ENCODE data around the gene NAV3.

NAV3 gene

DNA sequence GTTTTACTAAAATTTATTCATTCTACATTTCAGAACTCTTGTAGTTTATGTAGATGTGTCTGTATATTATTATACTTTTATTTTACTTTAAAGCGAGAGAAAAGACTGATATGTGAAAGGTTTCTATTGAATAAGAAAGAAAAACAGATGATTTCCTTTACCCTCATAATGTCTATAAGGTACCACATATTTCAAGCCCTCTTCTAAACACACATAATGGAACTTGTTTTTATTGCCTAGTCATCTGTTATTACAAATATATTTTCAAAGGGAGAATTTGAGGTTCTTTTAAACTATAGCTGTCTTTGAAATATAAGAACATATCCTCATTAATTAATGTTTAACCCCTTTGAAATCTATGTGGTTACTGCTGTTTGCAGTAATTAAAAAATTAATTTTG, 34.5 kb downstream of the NAV3 start:
- no peaks in the 10 kb centered on the region for H3K27me3 Mint-ChIP-seq (ENCODE audit: low read depth)
- no peaks in the 10 kb centered on the region for H3K4me1 Mint-ChIP-seq (ENCODE audit: low read depth)
- peaks cover 4% of the 10 kb centered on the region for H3K9me3 Mint-ChIP-seq
- no peak overlapping the region for H3K4me3 Mint-ChIP-seq
- no peak overlapping the region for H3K27ac Mint-ChIP-seq
- no peaks in the 10 kb centered on the region for H3K36me3 Mint-ChIP-seq (ENCODE audit: low read depth)
- DNase-seq (ENCODE audit: low spot score), result no peak

DNA sequence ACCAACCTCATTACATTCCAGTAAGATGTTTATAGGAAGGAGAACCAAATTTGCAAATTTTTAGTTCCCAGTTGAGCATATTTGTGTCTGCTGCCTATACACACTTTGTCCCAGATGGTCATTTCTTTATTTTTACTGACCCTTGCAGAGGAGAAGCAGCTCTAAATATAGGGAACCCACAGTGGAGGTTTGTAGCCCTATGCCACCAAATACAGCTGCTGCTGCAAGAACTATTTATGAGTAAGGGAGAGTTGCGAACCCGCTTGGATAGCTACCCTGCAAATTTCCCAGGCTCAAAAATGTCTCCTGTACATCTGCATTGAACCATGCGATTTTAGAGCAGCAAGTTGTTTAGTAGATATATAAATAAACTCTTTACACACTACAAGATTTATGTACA, 48.2 kb downstream of the NAV3 start:
- H3K27me3 Mint-ChIP-seq (ENCODE audit: low read depth), result no peaks in the 10 kb centered on the region
- no peak overlapping the region for H3K27ac Mint-ChIP-seq
- no peaks in the 10 kb centered on the region for H3K36me3 Mint-ChIP-seq (ENCODE audit: low read depth)
- no peak overlapping the region for H3K4me3 Mint-ChIP-seq
- no peaks in the 10 kb centered on the region for H3K4me1 Mint-ChIP-seq (ENCODE audit: low read depth)
- peaks cover 16% of the 10 kb centered on the region for H3K9me3 Mint-ChIP-seq
- no peak for DNase-seq (ENCODE audit: low spot score)

DNA sequence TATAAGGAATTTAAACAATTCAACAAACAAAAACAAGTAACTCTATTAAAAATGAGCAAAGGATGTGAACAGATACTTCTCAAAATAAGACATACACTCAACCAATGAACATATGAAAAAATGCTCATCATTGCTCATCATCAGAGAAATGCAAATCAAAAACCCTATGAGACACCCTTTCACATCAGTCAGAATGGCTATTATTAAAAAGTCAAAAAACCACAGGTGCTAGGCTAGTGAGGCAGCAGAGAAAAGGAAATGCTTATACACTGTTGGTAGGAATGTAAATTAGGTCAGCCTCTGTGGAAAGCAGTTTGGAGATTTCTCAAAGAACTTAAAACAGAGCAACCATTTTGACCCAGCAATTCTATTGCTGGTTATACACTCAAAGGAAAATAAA, 52.0 kb downstream of the NAV3 start:
- H3K4me3 Mint-ChIP-seq, result no peak overlapping the region
- H3K27ac Mint-ChIP-seq, result no peak overlapping the region
- no peaks in the 10 kb centered on the region for H3K4me1 Mint-ChIP-seq (ENCODE audit: low read depth)
- H3K9me3 Mint-ChIP-seq, result peaks cover 21% of the 10 kb centered on the region
- DNase-seq (ENCODE audit: low spot score), result no peak
- no peaks in the 10 kb centered on the region for H3K27me3 Mint-ChIP-seq (ENCODE audit: low read depth)
- H3K36me3 Mint-ChIP-seq (ENCODE audit: low read depth), result no peaks in the 10 kb centered on the region

DNA sequence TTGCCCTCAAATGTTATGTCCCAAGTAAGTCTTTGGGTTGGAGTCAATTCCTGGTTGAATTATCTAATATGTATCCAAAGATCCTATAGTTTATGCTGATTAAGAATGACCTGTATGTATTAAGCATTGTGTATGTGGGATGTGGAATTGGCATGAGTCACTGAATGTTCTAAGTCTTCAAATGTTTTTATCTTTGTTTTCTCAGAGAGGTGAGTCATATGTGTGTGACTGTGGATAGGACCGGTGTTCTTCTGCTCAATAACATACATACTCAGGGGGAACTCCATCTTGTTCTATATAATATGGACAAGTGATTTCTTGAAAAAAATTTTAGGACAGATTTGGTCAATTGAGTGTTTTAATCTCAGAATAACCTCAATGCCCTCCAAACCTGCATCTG, 57.9 kb downstream of the NAV3 start:
- no peak overlapping the region for H3K27ac Mint-ChIP-seq
- H3K4me3 Mint-ChIP-seq, result no peak overlapping the region
- H3K4me1 Mint-ChIP-seq (ENCODE audit: low read depth), result no peaks in the 10 kb centered on the region
- no peak for DNase-seq (ENCODE audit: low spot score)
- H3K9me3 Mint-ChIP-seq, result peaks cover 7% of the 10 kb centered on the region
- H3K27me3 Mint-ChIP-seq (ENCODE audit: low read depth), result no peaks in the 10 kb centered on the region
- no peaks in the 10 kb centered on the region for H3K36me3 Mint-ChIP-seq (ENCODE audit: low read depth)

DNA sequence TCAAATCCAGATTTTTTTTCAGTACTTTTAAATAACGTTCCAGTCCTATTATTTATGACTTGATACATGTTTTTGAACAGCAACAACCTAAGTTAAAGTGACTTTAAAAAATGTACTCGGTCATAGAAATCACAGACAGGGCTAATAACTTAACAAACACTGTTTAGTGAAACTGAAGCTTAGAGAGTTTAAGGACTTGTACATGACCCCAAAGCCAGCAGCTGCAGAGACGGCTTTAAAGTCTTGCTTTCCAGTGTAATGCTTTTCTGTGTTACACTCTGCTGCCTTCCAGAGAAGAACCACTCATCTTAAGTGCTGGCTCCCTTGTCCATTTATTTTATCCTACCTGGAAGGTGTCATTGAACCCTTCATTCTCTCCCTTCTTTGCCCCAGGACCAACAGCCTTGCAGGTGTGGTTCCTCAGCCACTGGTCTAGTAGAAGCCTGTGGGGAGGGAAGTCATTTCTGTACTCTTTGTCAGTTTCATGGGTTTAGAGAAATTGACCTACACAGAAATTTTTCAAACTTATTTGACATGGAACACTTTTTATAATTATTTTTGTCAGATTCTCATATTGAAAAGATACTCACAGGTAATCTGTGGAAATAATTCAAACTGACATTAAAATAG, 60.9 kb downstream of the NAV3 start:
- H3K4me3 Mint-ChIP-seq, result no peak overlapping the region
- peaks cover 4% of the 10 kb centered on the region for H3K9me3 Mint-ChIP-seq
- no peak for DNase-seq (ENCODE audit: low spot score)
- no peaks in the 10 kb centered on the region for H3K36me3 Mint-ChIP-seq (ENCODE audit: low read depth)
- H3K27me3 Mint-ChIP-seq (ENCODE audit: low read depth), result no peaks in the 10 kb centered on the region
- no peak overlapping the region for H3K27ac Mint-ChIP-seq
- H3K4me1 Mint-ChIP-seq (ENCODE audit: low read depth), result no peaks in the 10 kb centered on the region

DNA sequence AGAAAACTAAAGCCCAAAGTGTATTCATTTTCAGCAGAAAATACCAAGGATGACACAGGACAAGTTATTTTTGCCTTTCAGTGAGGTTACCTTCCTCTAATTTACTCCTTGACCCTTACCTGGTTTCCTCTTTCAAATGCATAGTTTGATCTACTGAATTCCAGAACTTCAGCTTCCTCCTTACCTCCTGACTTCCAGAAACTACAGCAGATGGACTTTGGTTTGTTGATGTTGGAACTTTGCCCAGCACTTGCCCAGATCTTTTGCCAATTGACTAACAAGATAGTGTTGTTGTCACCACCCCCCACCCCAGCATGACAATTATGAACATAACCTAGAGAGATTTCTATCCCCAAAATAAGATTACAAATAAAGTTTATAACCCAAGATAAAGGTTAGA, 63.2 kb downstream of the NAV3 start:
- no peaks in the 10 kb centered on the region for H3K4me1 Mint-ChIP-seq (ENCODE audit: low read depth)
- H3K9me3 Mint-ChIP-seq, result peaks cover 7% of the 10 kb centered on the region
- DNase-seq (ENCODE audit: low spot score), result no peak
- no peak overlapping the region for H3K27ac Mint-ChIP-seq
- H3K4me3 Mint-ChIP-seq, result no peak overlapping the region
- no peaks in the 10 kb centered on the region for H3K36me3 Mint-ChIP-seq (ENCODE audit: low read depth)
- H3K27me3 Mint-ChIP-seq (ENCODE audit: low read depth), result no peaks in the 10 kb centered on the region

DNA sequence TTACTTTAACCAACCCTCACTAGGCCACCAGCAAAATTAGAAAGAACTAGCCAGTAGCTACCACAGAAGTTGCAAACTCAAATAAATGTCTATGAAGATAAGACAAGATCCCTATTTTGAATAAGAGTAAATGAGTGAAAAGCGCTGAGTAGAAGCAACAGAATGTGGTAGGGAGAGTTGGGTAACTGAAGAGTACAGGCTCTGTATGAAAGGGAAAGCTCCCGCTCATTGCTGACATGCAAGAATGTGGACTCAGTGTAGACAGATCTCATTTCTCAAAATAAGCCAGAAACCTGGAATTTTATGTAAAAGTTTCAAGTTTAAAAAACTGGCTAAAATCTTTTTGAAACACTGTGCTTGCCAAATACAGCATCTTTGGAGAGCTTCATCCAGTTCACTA, 63.9 kb downstream of the NAV3 start:
- H3K27ac Mint-ChIP-seq, result no peak overlapping the region
- H3K27me3 Mint-ChIP-seq (ENCODE audit: low read depth), result no peaks in the 10 kb centered on the region
- H3K36me3 Mint-ChIP-seq (ENCODE audit: low read depth), result no peaks in the 10 kb centered on the region
- H3K4me1 Mint-ChIP-seq (ENCODE audit: low read depth), result no peaks in the 10 kb centered on the region
- H3K4me3 Mint-ChIP-seq, result no peak overlapping the region
- no peak for DNase-seq (ENCODE audit: low spot score)
- peaks cover 8% of the 10 kb centered on the region for H3K9me3 Mint-ChIP-seq

DNA sequence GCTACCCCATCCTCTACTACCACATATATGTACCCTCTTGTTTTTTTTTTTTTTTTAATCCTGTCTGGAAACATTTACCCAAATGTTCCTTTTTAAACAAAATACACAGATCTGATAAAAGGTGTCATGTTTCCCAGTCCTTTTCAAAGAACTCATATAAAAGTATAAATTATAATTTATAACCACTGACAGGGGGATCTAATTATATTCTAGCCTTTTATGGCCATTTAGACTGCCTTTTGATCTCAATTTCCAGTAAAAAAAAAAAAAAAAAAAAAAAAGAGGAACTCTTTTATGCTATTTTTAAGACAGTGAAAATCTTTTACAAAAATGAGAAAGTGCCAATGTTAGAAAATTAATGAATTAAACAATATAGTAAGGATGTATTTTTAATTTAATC, 65.0 kb downstream of the NAV3 start:
- no peak overlapping the region for H3K4me3 Mint-ChIP-seq
- H3K9me3 Mint-ChIP-seq, result peaks cover 13% of the 10 kb centered on the region
- H3K36me3 Mint-ChIP-seq (ENCODE audit: low read depth), result no peaks in the 10 kb centered on the region
- no peak for DNase-seq (ENCODE audit: low spot score)
- no peaks in the 10 kb centered on the region for H3K4me1 Mint-ChIP-seq (ENCODE audit: low read depth)
- H3K27ac Mint-ChIP-seq, result no peak overlapping the region
- H3K27me3 Mint-ChIP-seq (ENCODE audit: low read depth), result no peaks in the 10 kb centered on the region

DNA sequence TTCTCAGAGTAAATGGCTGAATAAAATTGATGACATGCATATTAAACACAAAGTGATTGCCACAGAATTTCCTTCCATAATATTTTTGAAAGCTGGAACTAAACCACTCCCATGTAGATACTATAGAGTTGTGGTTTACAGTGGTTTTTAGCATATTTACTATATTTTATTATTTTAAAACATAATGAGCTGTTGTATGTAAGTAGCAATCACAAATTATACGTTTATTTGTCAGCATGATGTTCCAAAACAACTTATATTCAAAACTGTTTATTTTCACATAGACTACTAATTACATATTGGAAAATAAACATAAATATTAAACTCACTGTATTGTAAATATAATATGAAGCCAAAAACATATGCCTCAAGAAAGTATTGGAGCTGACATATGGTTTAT, 77.2 kb downstream of the NAV3 start:
- no peaks in the 10 kb centered on the region for H3K36me3 Mint-ChIP-seq (ENCODE audit: low read depth)
- H3K4me3 Mint-ChIP-seq, result no peak overlapping the region
- H3K27me3 Mint-ChIP-seq (ENCODE audit: low read depth), result no peaks in the 10 kb centered on the region
- no peak overlapping the region for H3K27ac Mint-ChIP-seq
- no peak for DNase-seq (ENCODE audit: low spot score)
- no peaks in the 10 kb centered on the region for H3K4me1 Mint-ChIP-seq (ENCODE audit: low read depth)
- H3K9me3 Mint-ChIP-seq, result no peaks in the 10 kb centered on the region

DNA sequence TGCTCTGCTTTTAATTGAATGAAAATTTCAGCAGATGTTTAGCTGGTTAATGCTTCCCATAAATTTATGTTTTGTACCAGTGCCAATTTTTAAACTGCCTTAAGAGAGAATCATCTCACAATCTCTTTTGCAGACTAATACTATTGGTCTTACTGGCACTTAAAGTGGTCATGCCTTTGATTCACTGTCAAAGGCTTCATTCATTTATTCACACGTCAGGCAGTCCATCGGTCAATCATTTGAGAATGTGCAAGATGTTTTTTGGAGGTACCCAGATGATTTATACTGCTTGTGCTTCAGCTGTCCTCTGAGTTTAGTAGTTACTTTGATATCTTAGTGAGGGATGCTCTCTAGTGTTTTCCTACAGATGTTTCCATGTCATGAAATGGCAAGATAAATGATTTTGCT, 83.4 kb downstream of the NAV3 start:
- no peak overlapping the region for H3K4me3 Mint-ChIP-seq
- no peak for DNase-seq (ENCODE audit: low spot score)
- no peak overlapping the region for H3K27ac Mint-ChIP-seq
- H3K36me3 Mint-ChIP-seq (ENCODE audit: low read depth), result no peaks in the 10 kb centered on the region
- no peaks in the 10 kb centered on the region for H3K4me1 Mint-ChIP-seq (ENCODE audit: low read depth)
- H3K27me3 Mint-ChIP-seq (ENCODE audit: low read depth), result no peaks in the 10 kb centered on the region
- no peaks in the 10 kb centered on the region for H3K9me3 Mint-ChIP-seq

DNA sequence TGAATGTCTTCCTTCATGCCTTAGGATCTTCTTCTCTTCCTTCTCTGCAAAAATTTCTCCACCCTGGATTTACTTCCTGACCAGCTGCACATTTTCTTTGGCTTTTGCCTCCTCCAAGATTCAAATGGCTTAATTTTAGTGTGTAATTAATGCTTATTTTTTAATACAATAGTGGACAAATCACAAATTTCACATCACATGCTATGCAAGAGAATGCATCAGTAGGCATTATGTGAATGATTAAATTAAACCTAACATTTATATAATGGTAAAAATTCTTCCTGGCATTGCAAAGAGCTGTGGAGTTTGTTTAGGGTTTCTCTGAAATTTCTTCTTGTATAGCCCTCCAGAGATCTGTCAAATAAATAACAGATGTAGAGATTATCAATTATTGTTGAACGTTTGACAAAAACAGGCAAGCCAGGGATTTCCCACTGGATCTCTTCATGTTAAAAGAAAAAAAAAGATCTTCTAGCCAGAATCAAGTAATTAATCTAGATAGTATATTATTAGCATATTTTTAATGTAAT, 84.4 kb downstream of the NAV3 start:
- Mint-ChIP-seq H3K9me3 (no peaks in the 10 kb centered on the region), H3K27ac (no peak overlapping the region), H3K27me3 (ENCODE audit: low read depth) (no peaks in the 10 kb centered on the region), H3K4me1 (ENCODE audit: low read depth) (no peaks in the 10 kb centered on the region), H3K36me3 (ENCODE audit: low read depth) (no peaks in the 10 kb centered on the region), H3K4me3 (no peak overlapping the region)
- no peak for DNase-seq (ENCODE audit: low spot score)

DNA sequence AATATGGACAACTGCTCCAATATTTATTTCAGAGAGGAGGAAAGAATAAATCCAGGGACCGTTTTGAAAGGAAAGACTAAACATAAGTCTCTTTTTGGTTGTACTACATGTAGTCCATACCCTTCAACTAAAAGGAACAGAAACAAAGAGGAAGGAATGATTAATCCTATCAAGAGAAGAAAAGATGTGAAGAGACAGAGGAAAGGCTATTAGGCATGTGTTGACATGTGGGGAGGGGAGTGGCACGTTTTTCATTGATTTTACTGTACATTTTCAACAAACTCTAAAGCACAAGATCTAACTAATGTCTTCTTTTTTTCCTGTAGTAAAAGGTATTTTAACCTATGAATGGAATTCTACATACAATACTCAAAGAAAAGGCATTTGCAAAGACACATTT, 85.6 kb downstream of the NAV3 start:
- Mint-ChIP-seq H3K9me3 (no peaks in the 10 kb centered on the region), H3K27ac (no peak overlapping the region), H3K36me3 (ENCODE audit: low read depth) (no peaks in the 10 kb centered on the region), H3K27me3 (ENCODE audit: low read depth) (no peaks in the 10 kb centered on the region), H3K4me1 (ENCODE audit: low read depth) (no peaks in the 10 kb centered on the region), H3K4me3 (no peak overlapping the region)
- no peak for DNase-seq (ENCODE audit: low spot score)

DNA sequence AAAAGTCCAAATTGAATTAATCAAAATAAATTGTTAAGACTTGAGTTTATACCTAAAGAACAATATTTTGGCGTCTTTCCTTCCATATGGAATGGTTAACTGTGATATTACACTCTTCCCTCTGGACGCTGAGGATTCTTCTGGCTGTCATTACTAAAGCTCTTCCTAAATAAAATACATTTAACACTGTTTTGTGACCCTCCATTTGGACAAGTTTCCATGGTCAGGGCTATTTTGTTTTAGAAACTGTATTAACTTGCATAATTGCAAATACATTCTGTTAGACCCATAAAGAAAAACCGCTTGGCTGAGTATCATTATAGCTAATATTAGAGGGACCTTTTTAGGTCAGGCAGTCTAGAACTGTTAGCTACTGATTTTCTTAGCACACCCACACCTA, 87.4 kb downstream of the NAV3 start:
- H3K9me3 Mint-ChIP-seq, result no peaks in the 10 kb centered on the region
- H3K27ac Mint-ChIP-seq, result no peak overlapping the region
- H3K36me3 Mint-ChIP-seq (ENCODE audit: low read depth), result no peaks in the 10 kb centered on the region
- no peaks in the 10 kb centered on the region for H3K27me3 Mint-ChIP-seq (ENCODE audit: low read depth)
- no peaks in the 10 kb centered on the region for H3K4me1 Mint-ChIP-seq (ENCODE audit: low read depth)
- DNase-seq (ENCODE audit: low spot score), result no peak
- no peak overlapping the region for H3K4me3 Mint-ChIP-seq

DNA sequence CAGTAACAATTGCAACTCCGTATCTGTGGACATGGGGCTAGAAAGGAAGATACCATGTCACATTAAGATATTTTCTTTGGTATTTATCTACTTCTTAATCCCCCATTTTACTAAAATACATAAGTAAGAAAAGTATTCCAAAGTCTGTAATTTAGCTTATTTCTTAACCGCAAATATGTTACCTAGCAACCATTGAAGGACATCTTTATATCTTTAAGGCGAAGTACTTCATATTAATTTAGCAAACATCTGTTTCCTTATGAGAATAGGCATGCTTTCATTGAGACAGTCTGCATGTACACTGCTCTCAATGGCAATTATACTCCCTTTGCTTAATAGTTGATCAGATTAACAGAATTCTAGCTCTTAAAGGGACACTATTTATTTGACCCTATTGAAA, 88.8 kb downstream of the NAV3 start:
- Mint-ChIP-seq H3K4me3 (no peak overlapping the region), H3K4me1 (ENCODE audit: low read depth) (no peaks in the 10 kb centered on the region), H3K27me3 (ENCODE audit: low read depth) (no peaks in the 10 kb centered on the region), H3K36me3 (ENCODE audit: low read depth) (no peaks in the 10 kb centered on the region), H3K9me3 (no peaks in the 10 kb centered on the region), H3K27ac (no peak overlapping the region)
- DNase-seq (ENCODE audit: low spot score), result no peak

DNA sequence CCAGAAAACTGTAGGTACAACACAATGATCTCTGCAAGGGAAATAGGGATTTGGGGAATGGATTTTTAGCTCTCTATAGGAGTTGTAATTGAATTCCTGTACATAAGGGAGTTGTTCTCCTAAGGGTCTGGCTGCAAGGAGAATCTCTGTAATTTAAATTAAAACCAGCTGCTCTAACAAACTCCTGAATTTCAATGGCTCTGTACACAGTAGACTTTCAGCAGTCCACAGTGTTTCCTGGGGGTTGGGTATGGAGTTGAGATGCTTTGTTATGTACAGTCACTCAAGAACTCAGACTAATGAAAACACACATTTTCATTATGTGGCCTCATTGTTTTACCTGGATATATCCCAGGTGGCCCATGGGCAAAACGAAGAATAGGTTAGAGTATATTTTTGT, 93.2 kb downstream of the NAV3 start:
- H3K36me3 Mint-ChIP-seq (ENCODE audit: low read depth), result no peaks in the 10 kb centered on the region
- H3K27me3 Mint-ChIP-seq (ENCODE audit: low read depth), result no peaks in the 10 kb centered on the region
- H3K27ac Mint-ChIP-seq, result no peak overlapping the region
- DNase-seq (ENCODE audit: low spot score), result no peak
- H3K4me1 Mint-ChIP-seq (ENCODE audit: low read depth), result no peaks in the 10 kb centered on the region
- no peaks in the 10 kb centered on the region for H3K9me3 Mint-ChIP-seq
- H3K4me3 Mint-ChIP-seq, result no peak overlapping the region
